HG02588 (cell line): Measurements from ENCODE around the gene SLC39A7.
"Not testable (repeated sequence)": the region's sequence is repeated elsewhere in the genome, so short reads cannot be mapped to it uniquely, and the experiment has no call there.

Source experiments
- ATAC-seq: cut with Tn5 transposase; IDR thresholded peaks from one replicate; pipeline ENCODE4 v1.9.1; 2021; ENCODE audit warnings: mild to moderate bottlenecking, moderate library complexity; ENCODE audit not compliant: unreplicated experiment

SLC39A7 gene

GRCh38 chr6:33226503-33227120 lies 25.9 kb downstream of the SLC39A7 start:
- not testable (repeated sequence) for ATAC-seq

- no peak for ATAC-seq
Measured at GRCh38 chr6:33235221-33235634, 34.6 kb downstream of the SLC39A7 start.

- ATAC-seq = no peak
Measured at GRCh38 chr6:33236328-33236727, 35.7 kb downstream of the SLC39A7 start.

GRCh38 chr6:33236852-33237251 lies 36.2 kb downstream of the SLC39A7 start:
- no peak for ATAC-seq

- ATAC-seq = no peak
Measured at GRCh38 chr6:33237741-33238140, 37.1 kb downstream of the SLC39A7 start.

GRCh38 chr6:33241968-33242367 lies 41.3 kb downstream of the SLC39A7 start:
- ATAC-seq = no peak

- ATAC-seq = no peak
Measured at GRCh38 chr6:33243476-33243875, 42.8 kb downstream of the SLC39A7 start.

GRCh38 chr6:33247977-33248642 lies 47.4 kb downstream of the SLC39A7 start:
- no peak for ATAC-seq

GRCh38 chr6:33248643-33248931 lies 47.9 kb downstream of the SLC39A7 start:
- ATAC-seq = no peak

GRCh38 chr6:33248932-33249731 lies 48.5 kb downstream of the SLC39A7 start:
- peak; percentile 90 for ATAC-seq

- no peak for ATAC-seq
Measured at GRCh38 chr6:33249732-33250630, 49.3 kb downstream of the SLC39A7 start.

- ATAC-seq = no peak
Measured at GRCh38 chr6:33250731-33251130, 50.1 kb downstream of the SLC39A7 start.

- ATAC-seq = no peak
Measured at GRCh38 chr6:33251395-33252012, 50.8 kb downstream of the SLC39A7 start.

GRCh38 chr6:33252759-33253158 lies 52.1 kb downstream of the SLC39A7 start:
- ATAC-seq = no peak
